Kidney (tissue), 14 donors: ENCODE data around the gene NXPE3. TPM values are rescaled to one million over a fixed set of nuclear protein-coding genes. Genes with fewer than 3 reads are reported as not detected.

Source experiments
- DNase-seq, 5 donors: peaks; one replicate each; pipeline ENCODE4 v3.0.0-alpha.2; 2013 to 2020
- FAIRE-seq: peaks from 2 replicates; lab custom pipeline; 2012; peaks lifted over from hg19 to GRCh38; lab: Jason Lieb, UNC
- H3K27ac ChIP-seq, 2 donors: one replicate each; pipeline ENCODE4 v1.7.0; 2013; ENCODE audit warnings: low read depth in 2 of 2, low read length in 2 of 2, inconsistent platforms in 1 of 2
- H3K27me3 ChIP-seq: one replicate; pipeline ENCODE4 v1.7.1; 2013; ENCODE audit warnings: low read length, inconsistent platforms; ENCODE audit not compliant: control insufficient read depth, insufficient read depth
- H3K36me3 ChIP-seq, 3 donors: one replicate each; pipeline versions ENCODE4 v1.7.0 to v1.7.1; 2013; ENCODE audit warnings: low read length in 3 of 3, control low read depth in 1 of 3, inconsistent platforms in 1 of 3; ENCODE audit not compliant: insufficient read depth in 3 of 3, control insufficient read depth in 2 of 3
- H3K4me1 ChIP-seq, 3 donors: one replicate each; pipeline versions ENCODE4 v1.7.0 to v1.7.1; 2013; ENCODE audit warnings: low read length in 3 of 3, inconsistent platforms in 1 of 3, low read depth in 1 of 3; ENCODE audit not compliant: control insufficient read depth in 2 of 3, insufficient read depth in 2 of 3
- H3K4me3 ChIP-seq, 3 donors: one replicate each; pipeline versions ENCODE4 v1.7.0 to v1.8.1; 2013; ENCODE audit warnings: low read length in 3 of 3, control low read depth in 1 of 3, inconsistent platforms in 1 of 3
- H3K9ac ChIP-seq, 3 donors: one replicate each; pipeline versions ENCODE4 v1.7.0 to v1.7.1; 2013; ENCODE audit warnings: low read length in 3 of 3, control low read depth in 1 of 3, inconsistent platforms in 1 of 3
- H3K9me3 ChIP-seq, 3 donors: one replicate each; pipeline versions ENCODE4 v1.7.0 to v1.7.1; 2013; ENCODE audit warnings: low read length in 3 of 3, control low read depth in 1 of 3, inconsistent platforms in 1 of 3; ENCODE audit not compliant: control insufficient read depth in 2 of 3, insufficient read depth in 1 of 3
- intact Hi-C: fragments of 100-400 bp; cut with DNase I; formaldehyde crosslinking; loops from one replicate; pipeline ENCODE4 v1.11.1; 2022
- polyA plus RNA-seq: library from polyadenylated mRNA; stranded (reverse); fragments of 350-450 nt; fragmentation: Illumina TruSeq; extraction: RNeasy Lipid Tissue Mini Kit (QIAGEN cat#74804); gene quantifications from one replicate; pipeline ENCODE4 v1.2.3, GENCODE V29; 2014; ENCODE audit warnings: low read depth, low replicate concordance; ENCODE audit not compliant: insufficient read depth
- total RNA-seq: library from RNA; stranded (reverse); fragmentation: NEBNext Ultra II Directional; extraction: Animal tissue kit (Norgen Biotek cat#: 25700); gene quantifications from one replicate; pipeline ENCODE4 v1.2.1, GENCODE V29; 2021
- TF ChIP-seq, protein P1 (sequence below): IDR thresholded peaks from 3 replicates; pipeline ENCODE4 v1.5.1; 2012; ENCODE audit warnings: mild to moderate bottlenecking, moderate library complexity, borderline replicate concordance; ENCODE audit not compliant: insufficient read depth; ENCODE audit errors: extremely low read depth
- donor health status: control.
- donor health status: control.
- donor health status: control.
- donor health status: control.
- donor health status: control.
- donor health status: DM: yes; HTN: yes; CAD: no.
- donor health status: Normal renal cell carcinoma (clear cell type).

Gene NXPE3
- total and polyA plus RNA-seq, 2 donors from 2014 or later = 4.9 to 13.3 TPM

DNA sequence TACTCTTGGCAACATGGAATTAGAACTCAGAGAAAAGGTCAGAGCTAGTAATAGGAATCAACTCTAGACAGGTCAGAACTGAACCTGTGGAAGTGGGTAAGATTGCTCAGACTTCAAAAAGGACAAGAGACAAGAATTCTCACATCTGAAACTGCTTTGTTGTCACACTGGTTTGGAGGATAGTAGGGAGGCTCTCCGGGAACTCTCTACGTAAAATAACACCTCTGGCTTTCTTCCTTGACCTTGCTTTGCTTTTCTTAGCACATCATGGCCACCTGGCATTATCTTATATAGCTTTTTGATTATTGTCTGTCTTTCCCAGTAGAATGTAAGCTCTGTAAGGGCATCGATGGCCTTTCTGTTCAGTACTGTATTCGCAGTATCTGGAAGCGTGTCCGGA, 57.1 kb downstream of the NXPE3 start:
- Histone ChIP-seq H3K27me3 (no peaks in the 10 kb centered on the region), H3K9me3 (no peaks in the 10 kb centered on the region), H3K9ac (no peak overlapping the region), H3K27ac (no peak overlapping the region), H3K4me3 (no peak overlapping the region), H3K4me1 (no peaks in the 10 kb centered on the region), H3K36me3 (no peaks in the 10 kb centered on the region)
- intact Hi-C loops = no loop called here
- FAIRE-seq = no peak
- TF ChIP-seq, protein P1, sequence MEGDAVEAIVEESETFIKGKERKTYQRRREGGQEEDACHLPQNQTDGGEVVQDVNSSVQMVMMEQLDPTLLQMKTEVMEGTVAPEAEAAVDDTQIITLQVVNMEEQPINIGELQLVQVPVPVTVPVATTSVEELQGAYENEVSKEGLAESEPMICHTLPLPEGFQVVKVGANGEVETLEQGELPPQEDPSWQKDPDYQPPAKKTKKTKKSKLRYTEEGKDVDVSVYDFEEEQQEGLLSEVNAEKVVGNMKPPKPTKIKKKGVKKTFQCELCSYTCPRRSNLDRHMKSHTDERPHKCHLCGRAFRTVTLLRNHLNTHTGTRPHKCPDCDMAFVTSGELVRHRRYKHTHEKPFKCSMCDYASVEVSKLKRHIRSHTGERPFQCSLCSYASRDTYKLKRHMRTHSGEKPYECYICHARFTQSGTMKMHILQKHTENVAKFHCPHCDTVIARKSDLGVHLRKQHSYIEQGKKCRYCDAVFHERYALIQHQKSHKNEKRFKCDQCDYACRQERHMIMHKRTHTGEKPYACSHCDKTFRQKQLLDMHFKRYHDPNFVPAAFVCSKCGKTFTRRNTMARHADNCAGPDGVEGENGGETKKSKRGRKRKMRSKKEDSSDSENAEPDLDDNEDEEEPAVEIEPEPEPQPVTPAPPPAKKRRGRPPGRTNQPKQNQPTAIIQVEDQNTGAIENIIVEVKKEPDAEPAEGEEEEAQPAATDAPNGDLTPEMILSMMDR = no peak
- DNase-seq = no peak

DNA sequence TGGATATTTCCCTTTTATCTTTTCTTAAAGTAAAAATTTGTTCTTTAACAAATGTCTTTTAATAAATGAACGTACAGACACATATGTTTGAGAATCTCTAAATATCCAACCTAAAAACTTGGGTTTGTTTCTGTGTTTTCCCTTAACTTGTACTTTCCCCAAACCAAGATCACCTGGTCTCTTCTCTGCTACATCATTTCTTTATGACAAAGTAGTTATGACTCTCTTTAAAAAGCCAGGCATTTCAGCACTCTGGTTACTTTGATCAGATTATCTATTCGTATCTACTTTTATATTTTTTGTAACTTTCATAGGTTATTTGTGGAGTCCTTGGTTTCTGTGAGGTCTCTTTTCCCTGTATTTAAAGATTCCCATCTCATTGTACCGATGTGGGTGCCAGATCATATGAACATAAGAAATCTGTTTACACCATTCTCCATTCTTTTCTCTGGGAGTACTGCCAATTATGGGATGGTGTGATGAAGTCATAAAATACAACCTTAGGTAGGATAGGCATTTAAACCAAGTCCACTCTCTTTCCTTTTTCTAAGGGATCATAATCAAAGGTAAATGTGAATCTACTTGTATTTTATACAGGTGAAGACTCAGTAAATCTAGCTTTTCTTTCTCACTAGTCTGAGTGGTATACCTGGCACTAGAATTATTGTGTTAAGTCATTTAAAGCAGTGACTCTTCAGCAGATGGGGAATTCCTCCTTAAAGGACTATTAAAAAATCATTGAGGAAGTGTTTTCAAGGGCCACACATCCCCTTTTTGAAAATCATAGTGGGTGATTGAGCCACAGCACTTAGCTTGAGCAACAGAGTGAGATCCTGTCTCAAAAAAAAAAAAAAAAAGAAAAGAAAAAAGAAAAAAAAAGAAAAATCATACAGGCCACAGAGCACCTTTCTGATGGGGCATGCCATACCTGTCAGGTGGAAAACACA, 57.9 kb downstream of the NXPE3 start:
- H3K9ac ChIP-seq = no peak overlapping the region
- FAIRE-seq (no peak), DNase-seq (no peak)
- H3K27me3 ChIP-seq = no peaks in the 10 kb centered on the region
- TF ChIP-seq, protein P1 = no peak
- peak overlapping the region in 1 of 2 donors; percentile 23 for H3K27ac ChIP-seq
- intact Hi-C loops = no loop called here
- no peak overlapping the region for H3K4me3 ChIP-seq
- no peaks in the 10 kb centered on the region for H3K36me3 ChIP-seq
- H3K4me1 ChIP-seq = no peaks in the 10 kb centered on the region
- H3K9me3 ChIP-seq = no peaks in the 10 kb centered on the region

DNA sequence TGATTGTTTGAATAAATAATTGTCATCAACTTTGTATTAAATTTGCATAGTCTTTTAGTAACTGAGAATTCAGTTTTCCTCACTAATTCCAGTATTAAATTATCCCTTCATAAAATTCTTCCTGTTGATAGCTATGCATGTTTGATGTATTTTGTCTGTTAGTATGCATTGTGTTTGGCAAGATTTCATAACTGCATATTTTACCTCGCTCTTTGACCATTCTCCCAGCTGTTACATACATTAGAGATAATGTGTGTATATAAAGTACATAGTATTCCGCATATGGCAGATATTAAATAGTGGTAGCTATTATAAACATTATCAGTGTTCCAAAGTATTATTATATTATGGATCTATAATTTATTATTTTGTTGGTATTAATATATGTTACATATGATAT, 59.7 kb downstream of the NXPE3 start:
- DNase-seq = peak in 1 of 5 donors; percentile 47
- Histone ChIP-seq H3K36me3 (no peaks in the 10 kb centered on the region), H3K9me3 (no peaks in the 10 kb centered on the region), H3K27ac (no peak overlapping the region), H3K4me1 (no peaks in the 10 kb centered on the region), H3K27me3 (no peaks in the 10 kb centered on the region), H3K4me3 (no peak overlapping the region), H3K9ac (no peak overlapping the region)
- FAIRE-seq = no peak
- TF ChIP-seq, protein P1 = no peak
- intact Hi-C loops = no loop called here
